A673 (cell line): ENCODE results near the gene MTMR2. TPM values are rescaled to one million over a fixed set of nuclear protein-coding genes. Genes with fewer than 3 reads are reported as not detected.
"Not testable (repeated sequence)": the region's sequence is repeated elsewhere in the genome, so short reads cannot be mapped to it uniquely, and the experiment has no call there.

ENCODE experiments used
- BruUV-seq: library from RNA; stranded (reverse); fragments of 400-500 nt; replicated peaks from 2 replicates; lab custom pipeline; 2021; lab: Mats Ljungman, UMichigan
- CTCF ChIA-PET: fragments of 300-600 bp; sonication (Branson Sonifier 250); formaldehyde crosslinking; loops from one replicate; lab custom pipeline; 2022; ENCODE audit warnings: antibody characterized with exemption; lab: Charles Lee
- POLR2A ChIA-PET: fragments of 300-600 bp; sonication (Branson Sonifier 250); formaldehyde crosslinking; loops from one replicate; lab custom pipeline; 2022; ENCODE audit warnings: antibody characterized with exemption; ENCODE audit not compliant: low non-redundant PET; lab: Charles Lee
- DNase-seq: peaks from one replicate; pipeline ENCODE4 v3.0.0-alpha.2; 2015; ENCODE audit warnings: low spot score
- H3K27ac ChIP-seq: fragments of 200-600 bp; sonication (generic); 2 replicates; pipeline ENCODE4 v1.5.1; 2016; ENCODE audit warnings: mixed run types, low read depth, mild to moderate bottlenecking, mixed read lengths, antibody characterized with exemption, low read length; ENCODE audit not compliant: poor library complexity, severe bottlenecking
- H3K27me3 ChIP-seq: fragments of 200-600 bp; sonication (generic); replicated peaks from 2 replicates; pipeline ENCODE4 v1.6.1; 2017; ENCODE audit warnings: mixed run types, low read depth, mild to moderate bottlenecking, mixed read lengths, antibody characterized with exemption, low read length; ENCODE audit not compliant: insufficient read depth, poor library complexity
- H3K36me3 ChIP-seq: fragments of 200-600 bp; sonication (generic); 2 replicates; pipeline ENCODE4 v1.6.1; 2016; ENCODE audit warnings: mixed run types, mild to moderate bottlenecking, mixed read lengths, antibody characterized with exemption, low read length; ENCODE audit not compliant: insufficient read depth, poor library complexity, severe bottlenecking
- H3K4me1 ChIP-seq: fragments of 200-600 bp; sonication (generic); 2 replicates; pipeline ENCODE4 v1.6.1; 2017; ENCODE audit warnings: mixed run types, mild to moderate bottlenecking, mixed read lengths, antibody characterized with exemption, low read length; ENCODE audit not compliant: insufficient read depth, poor library complexity, severe bottlenecking
- H3K4me3 ChIP-seq: fragments of 200-600 bp; sonication (generic); 2 replicates; pipeline ENCODE4 v1.5.1; 2016; ENCODE audit warnings: low read depth, mixed run types, mild to moderate bottlenecking, mixed read lengths, low read length; ENCODE audit not compliant: poor library complexity, severe bottlenecking
- H3K9me3 ChIP-seq: fragments of 200-600 bp; sonication (generic); 2 replicates; pipeline ENCODE4 v1.6.1; 2016; ENCODE audit warnings: mixed run types, low read depth, mild to moderate bottlenecking, mixed read lengths, antibody characterized with exemption, low read length; ENCODE audit not compliant: poor library complexity, severe bottlenecking
- CTCF ChIP-seq: fragments of 300-800, 200-600 bp; sonication (generic); conservative IDR thresholded peaks from 2 replicates; pipeline ENCODE4 v1.5.1; 2017; ENCODE audit warnings: low read depth, mild to moderate bottlenecking, antibody characterized with exemption, low read length, moderate library complexity, mixed read lengths
- EZH2 ChIP-seq: fragments of 200-600 bp; sonication (generic); IDR thresholded peaks from 2 replicates; pipeline ENCODE4 v1.6.1; 2017; ENCODE audit warnings: borderline replicate concordance, low read depth, mild to moderate bottlenecking, mixed read lengths, antibody characterized with exemption, low read length; ENCODE audit not compliant: poor library complexity, severe bottlenecking
- intact Hi-C: fragments of 100-400 bp; cut with micrococcal nuclease; formaldehyde crosslinking; loops from one replicate; pipeline ENCODE4 v1.10.0; 2022; ENCODE audit not compliant: unreplicated experiment
- total RNA-seq: library from RNA; stranded (reverse); gene quantifications from 2 replicates; pipeline ENCODE4 v1.2.3, GENCODE V29; 2021

MTMR2 gene
- total RNA-seq, 1 experiment from 2014 or later: 58.6 TPM

- ChIA-PET POLR2A (no interaction called here), CTCF (no interaction called here)
- H3K36me3 ChIP-seq: peaks cover 40% of the 10 kb centered on the region
- H3K27ac ChIP-seq: no peak overlapping the region
- TF ChIP-seq EZH2: no peak
- TF ChIP-seq CTCF: no peak
- no TSS peak for BruUV-seq
- intact Hi-C loops: no loop called here
- H3K4me3 ChIP-seq: no peak overlapping the region
- H3K9me3 ChIP-seq: no peaks in the 10 kb centered on the region
- H3K27me3 ChIP-seq: no peaks in the 10 kb centered on the region
- no peaks in the 10 kb centered on the region for H3K4me1 ChIP-seq
- no peak for DNase-seq
These were observed 102.3 kb downstream of the MTMR2 start for GRCh38 chr11:95821640-95822039.

- BruUV-seq: no TSS peak
- no peaks in the 10 kb centered on the region for H3K4me1 ChIP-seq
- H3K36me3 ChIP-seq: peaks cover 16% of the 10 kb centered on the region
- CTCF ChIA-PET: no interaction called here
- H3K9me3 ChIP-seq: no peaks in the 10 kb centered on the region
- H3K27me3 ChIP-seq: no peaks in the 10 kb centered on the region
- no peak for DNase-seq
- TF ChIP-seq CTCF: no peak
- TF ChIP-seq EZH2: no peak
- intact Hi-C loops: no loop called here
- POLR2A ChIA-PET: no interaction called here
- no peak overlapping the region for H3K4me3 ChIP-seq
- H3K27ac ChIP-seq: no peak overlapping the region
These were observed 107.9 kb downstream of the MTMR2 start for GRCh38 chr11:95816037-95816436.

GRCh38 chr11:95811052-95811451 is 112.9 kb downstream of the MTMR2 start:
- BruUV-seq, POLR2A ChIA-PET, H3K27ac ChIP-seq, H3K9me3 ChIP-seq, H3K4me3 ChIP-seq, H3K4me1 ChIP-seq, DNase-seq, CTCF ChIA-PET, intact Hi-C loops, H3K36me3 ChIP-seq, H3K27me3 ChIP-seq: not testable (repeated sequence)

GRCh38 chr11:95806464-95806863 is 117.4 kb downstream of the MTMR2 start:
- peaks cover 38% of the 10 kb centered on the region for H3K36me3 ChIP-seq
- H3K27ac ChIP-seq, H3K9me3 ChIP-seq, H3K4me1 ChIP-seq, H3K4me3 ChIP-seq, H3K27me3 ChIP-seq, intact Hi-C loops, BruUV-seq, DNase-seq, CTCF ChIA-PET, POLR2A ChIA-PET: not testable (repeated sequence)
